ENCODE results near the gene MET. TPM values are rescaled to one million over a fixed set of nuclear protein-coding genes. Genes with fewer than 3 reads are reported as not detected.

MET gene
- total RNA-seq, 2 donors from 2014 or later: 0.18 TPM; not detected in 1

DNA sequence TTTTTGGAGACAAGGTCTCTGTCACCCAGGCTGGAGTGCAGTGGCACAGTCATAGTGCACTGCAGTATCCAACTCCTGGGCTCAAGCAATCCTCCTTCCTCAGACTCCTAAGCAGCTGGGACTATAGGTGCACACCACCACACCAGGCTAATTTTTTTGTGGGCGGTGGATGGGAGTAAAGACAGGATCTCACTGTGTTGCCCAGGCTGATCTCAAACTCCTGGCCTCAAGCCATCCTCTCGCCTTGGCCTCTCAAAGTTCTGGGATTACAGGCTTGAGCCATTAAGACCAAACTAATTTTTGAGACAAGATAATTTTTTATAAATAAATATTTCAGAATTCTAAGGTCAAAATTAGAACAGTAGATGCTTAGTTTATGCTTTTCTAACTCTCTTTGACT, 109.6 kb downstream of the MET start:
- DNase-seq (no peak), ATAC-seq (no peak)
- Mint-ChIP-seq H3K36me3 (ENCODE audit: low read depth) (no peaks in the 10 kb centered on the region), H3K27me3 (peaks cover 24% of the 10 kb centered on the region), H3K4me1 (no peaks in the 10 kb centered on the region), H3K27ac (no peak overlapping the region), H3K4me3 (no peak overlapping the region)
- H3K9me3 ChIP-seq (ENCODE audit: control insufficient read depth, low read length, poor library complexity, severe bottlenecking): no peaks in the 10 kb centered on the region

DNA sequence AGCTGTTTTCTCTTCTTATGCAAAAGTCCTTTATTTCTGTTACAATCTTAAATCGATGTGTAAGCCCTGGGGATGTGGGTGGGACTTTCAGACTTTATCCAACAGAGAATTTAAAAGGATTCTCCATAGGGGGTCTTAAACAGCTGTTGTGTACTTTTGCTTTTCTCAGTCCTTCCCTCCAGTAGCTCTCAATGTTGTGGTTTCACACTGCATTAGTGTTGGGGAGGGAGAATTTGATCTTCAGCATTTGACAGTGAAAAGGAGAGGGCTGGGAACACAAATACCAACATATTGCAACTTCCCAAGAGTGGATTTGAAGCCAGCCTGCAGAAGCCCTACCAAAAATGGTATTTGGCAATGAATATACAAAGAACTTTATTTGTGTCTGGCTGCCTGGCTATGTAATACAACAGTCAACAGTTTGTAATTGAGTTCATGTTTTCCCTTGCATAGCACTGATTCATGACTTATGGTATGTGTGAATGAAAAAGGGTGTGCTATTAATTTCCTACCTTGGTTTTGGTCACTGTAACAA, 110.2 kb downstream of the MET start:
- Mint-ChIP-seq H3K4me3 (no peak overlapping the region), H3K4me1 (no peaks in the 10 kb centered on the region), H3K36me3 (ENCODE audit: low read depth) (no peaks in the 10 kb centered on the region), H3K27me3 (peaks cover 24% of the 10 kb centered on the region), H3K27ac (no peak overlapping the region)
- DNase-seq (no peak), ATAC-seq (no peak)
- H3K9me3 ChIP-seq (ENCODE audit: control insufficient read depth, low read length, poor library complexity, severe bottlenecking): no peaks in the 10 kb centered on the region

DNA sequence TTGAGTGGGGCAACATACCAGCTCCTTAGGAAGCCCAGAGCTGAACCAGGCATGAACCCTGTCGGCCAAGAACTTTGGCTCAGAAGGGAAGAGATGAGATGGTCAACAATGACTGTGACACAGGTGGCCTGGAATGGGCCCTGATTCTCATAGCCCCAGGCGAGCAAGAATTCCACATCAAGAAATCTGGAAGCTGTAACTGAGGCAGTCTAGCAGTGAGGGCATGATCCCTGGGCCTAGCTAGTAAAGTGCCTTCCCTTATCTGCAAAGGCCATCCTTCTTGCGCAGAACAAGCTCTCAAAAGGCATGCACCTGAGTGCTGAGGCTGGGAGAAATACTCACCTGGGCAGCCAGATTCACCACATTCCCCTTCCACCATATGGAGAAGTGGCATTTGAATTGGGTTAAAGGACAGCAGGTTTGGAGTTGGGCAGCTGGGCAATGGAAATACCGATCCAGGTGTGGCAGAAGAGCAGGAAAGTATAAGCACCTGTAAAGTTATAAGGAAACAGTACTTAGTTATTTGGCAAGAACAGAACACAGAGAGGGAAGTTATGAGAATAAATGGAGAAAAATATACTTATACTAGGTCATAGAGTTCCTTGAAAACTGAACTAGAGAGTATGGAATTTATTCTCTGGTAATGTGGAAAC, 111.8 kb downstream of the MET start:
- H3K27me3 Mint-ChIP-seq: peaks cover 21% of the 10 kb centered on the region
- DNase-seq: no peak

DNA sequence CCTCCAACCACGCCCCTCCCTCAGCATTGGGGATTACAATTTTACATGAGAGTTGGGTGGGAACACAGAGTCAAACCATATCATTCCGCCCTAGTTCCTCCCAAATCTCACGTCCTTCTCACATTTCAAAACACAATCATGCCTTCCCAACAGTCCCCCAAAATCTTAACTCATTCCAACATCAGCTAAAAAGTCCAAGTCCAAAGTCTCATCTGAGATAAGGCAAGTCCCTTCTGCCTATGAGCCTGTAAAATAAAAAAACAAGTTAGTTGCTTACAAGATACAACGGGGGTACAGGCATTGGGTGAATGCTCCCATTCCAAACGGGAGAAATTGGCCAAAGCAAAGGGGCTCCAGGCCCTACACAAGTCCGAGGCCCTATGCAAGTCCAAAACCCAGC, 112.7 kb downstream of the MET start:
- peaks cover 13% of the 10 kb centered on the region for H3K27me3 Mint-ChIP-seq
- H3K9me3 ChIP-seq (ENCODE audit: control insufficient read depth, low read length, poor library complexity, severe bottlenecking): no peaks in the 10 kb centered on the region
- H3K36me3 Mint-ChIP-seq (ENCODE audit: low read depth): no peaks in the 10 kb centered on the region
- ATAC-seq: no peak
- H3K27ac Mint-ChIP-seq: no peak overlapping the region
- no peak overlapping the region for H3K4me3 Mint-ChIP-seq
- H3K4me1 Mint-ChIP-seq: no peaks in the 10 kb centered on the region
- no peak for DNase-seq

More for the DNA sequence above, 111.8 kb downstream of the MET start:
- Mint-ChIP-seq H3K36me3 (ENCODE audit: low read depth) (no peaks in the 10 kb centered on the region), H3K4me3 (no peak overlapping the region), H3K4me1 (no peaks in the 10 kb centered on the region), H3K27ac (no peak overlapping the region)
- no peaks in the 10 kb centered on the region for H3K9me3 ChIP-seq (ENCODE audit: control insufficient read depth, low read length, poor library complexity, severe bottlenecking)
- no peak for ATAC-seq

DNA sequence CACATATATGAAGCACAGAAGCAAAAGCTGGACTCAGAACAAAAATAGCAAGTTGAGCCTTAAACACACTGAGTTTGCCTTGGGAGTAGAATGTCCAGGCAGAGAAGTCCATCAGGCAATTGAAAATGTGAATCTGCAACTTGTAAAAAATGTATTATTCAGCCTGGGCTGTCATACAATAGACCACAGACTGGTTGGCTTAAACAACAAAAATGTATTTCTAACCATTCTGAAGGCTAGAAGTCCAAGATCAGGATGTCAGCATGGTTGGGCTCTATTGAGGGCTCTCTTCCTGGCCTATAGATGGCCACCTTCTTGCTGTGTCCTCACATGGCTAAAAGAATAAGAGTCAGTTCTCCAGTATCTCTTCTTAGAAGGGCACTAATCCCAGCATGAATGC, 113.8 kb downstream of the MET start:
- H3K4me3 Mint-ChIP-seq: no peak overlapping the region
- H3K4me1 Mint-ChIP-seq: no peaks in the 10 kb centered on the region
- H3K27ac Mint-ChIP-seq: no peak overlapping the region
- DNase-seq (no peak), ATAC-seq (no peak)
- H3K27me3 Mint-ChIP-seq: peaks cover 11% of the 10 kb centered on the region
- H3K36me3 Mint-ChIP-seq (ENCODE audit: low read depth): no peaks in the 10 kb centered on the region
- no peaks in the 10 kb centered on the region for H3K9me3 ChIP-seq (ENCODE audit: control insufficient read depth, low read length, poor library complexity, severe bottlenecking)

DNA sequence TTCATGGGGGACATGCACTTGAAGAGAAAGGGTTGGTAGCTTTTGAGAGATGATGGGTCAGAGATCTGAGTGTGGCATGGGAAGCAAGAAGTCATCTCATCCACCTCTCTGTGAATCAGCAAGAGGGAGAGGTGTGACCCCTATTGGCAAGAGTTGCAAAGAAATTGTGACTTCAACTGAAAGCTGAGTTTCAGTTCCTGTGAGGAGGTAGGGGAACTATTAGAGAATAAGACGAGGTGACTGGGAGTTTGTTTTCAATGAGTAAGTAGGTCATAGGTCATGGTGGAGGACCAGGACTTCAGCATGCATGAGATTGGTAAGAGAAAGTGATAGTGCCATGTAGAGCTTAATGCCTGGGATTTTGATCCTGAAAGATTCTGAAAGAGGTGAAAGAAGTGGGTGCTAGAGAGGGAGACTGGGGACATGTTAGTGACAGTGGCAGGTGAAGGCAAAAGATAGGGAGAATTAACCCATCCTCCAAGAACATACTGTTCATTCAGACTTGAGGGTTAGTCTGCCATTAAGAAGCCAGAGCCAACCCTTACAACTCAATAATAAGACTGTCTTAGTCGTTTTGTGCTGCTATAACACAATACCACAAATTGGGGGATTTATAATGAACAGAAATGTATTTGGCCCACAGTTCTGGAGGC, 114.9 kb downstream of the MET start:
- no peaks in the 10 kb centered on the region for H3K36me3 Mint-ChIP-seq (ENCODE audit: low read depth)
- DNase-seq: no peak
- peaks cover 4% of the 10 kb centered on the region for H3K27me3 Mint-ChIP-seq
- no peak overlapping the region for H3K27ac Mint-ChIP-seq
- peak; percentile 57 for ATAC-seq
- H3K4me1 Mint-ChIP-seq: no peaks in the 10 kb centered on the region
- H3K4me3 Mint-ChIP-seq: no peak overlapping the region
- H3K9me3 ChIP-seq (ENCODE audit: control insufficient read depth, low read length, poor library complexity, severe bottlenecking): no peaks in the 10 kb centered on the region

DNA sequence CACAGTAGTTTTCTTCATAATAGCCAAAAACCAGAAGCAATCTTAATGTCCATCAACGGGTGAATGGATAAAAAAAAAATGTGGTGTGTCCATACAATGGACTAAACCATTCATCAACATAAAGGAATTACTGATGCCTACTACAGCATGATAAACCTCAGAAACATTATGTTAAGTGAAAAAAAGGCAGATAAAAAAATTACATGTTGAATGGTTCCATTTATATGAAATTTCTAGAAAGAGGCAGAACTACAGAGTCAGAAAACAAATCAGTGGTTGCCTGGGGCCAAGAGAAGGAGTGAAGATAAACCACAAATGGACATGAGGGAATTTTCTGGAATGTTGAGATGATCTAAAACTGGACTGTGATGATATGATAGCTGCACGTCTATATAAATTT, 115.9 kb downstream of the MET start:
- no peak for ATAC-seq
- Mint-ChIP-seq H3K36me3 (ENCODE audit: low read depth) (no peaks in the 10 kb centered on the region), H3K27ac (no peak overlapping the region), H3K27me3 (no peaks in the 10 kb centered on the region), H3K4me3 (no peak overlapping the region), H3K4me1 (no peaks in the 10 kb centered on the region)
- DNase-seq: no peak
- no peaks in the 10 kb centered on the region for H3K9me3 ChIP-seq (ENCODE audit: control insufficient read depth, low read length, poor library complexity, severe bottlenecking)

DNA sequence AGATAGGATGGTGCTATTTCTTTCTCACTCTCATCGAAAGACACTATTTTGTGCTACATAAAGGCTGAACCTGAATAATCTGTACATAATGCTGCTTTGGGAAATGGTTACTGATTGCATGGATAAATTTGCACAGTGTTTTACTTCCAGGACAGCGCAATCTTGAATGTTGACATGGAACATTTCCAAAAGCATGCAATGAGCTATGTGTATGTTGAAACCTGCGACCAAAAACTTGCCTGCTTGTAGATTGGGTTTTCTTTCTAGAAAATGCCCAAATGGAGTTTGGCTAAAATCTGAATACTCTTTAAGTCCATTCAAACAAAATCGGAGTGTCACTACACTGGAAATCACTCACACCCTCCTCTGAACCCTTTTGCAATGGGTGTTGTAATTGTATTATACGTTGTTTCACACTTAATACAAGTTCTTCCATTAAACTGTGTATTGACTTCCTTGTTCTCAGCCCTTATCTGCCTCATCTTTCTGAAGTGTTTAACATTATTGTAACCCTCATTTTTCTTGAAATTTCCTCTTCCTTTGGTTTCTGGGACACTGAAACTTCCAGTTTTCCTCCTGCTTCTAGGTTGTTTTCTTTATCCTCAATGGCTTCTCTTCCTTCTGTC, 116.7 kb downstream of the MET start:
- no peak overlapping the region for H3K4me3 Mint-ChIP-seq
- no peaks in the 10 kb centered on the region for H3K9me3 ChIP-seq (ENCODE audit: control insufficient read depth, low read length, poor library complexity, severe bottlenecking)
- H3K27me3 Mint-ChIP-seq: no peaks in the 10 kb centered on the region
- ATAC-seq (no peak), DNase-seq (no peak)
- H3K36me3 Mint-ChIP-seq (ENCODE audit: low read depth): no peaks in the 10 kb centered on the region
- H3K27ac Mint-ChIP-seq: no peak overlapping the region
- H3K4me1 Mint-ChIP-seq: no peaks in the 10 kb centered on the region

DNA sequence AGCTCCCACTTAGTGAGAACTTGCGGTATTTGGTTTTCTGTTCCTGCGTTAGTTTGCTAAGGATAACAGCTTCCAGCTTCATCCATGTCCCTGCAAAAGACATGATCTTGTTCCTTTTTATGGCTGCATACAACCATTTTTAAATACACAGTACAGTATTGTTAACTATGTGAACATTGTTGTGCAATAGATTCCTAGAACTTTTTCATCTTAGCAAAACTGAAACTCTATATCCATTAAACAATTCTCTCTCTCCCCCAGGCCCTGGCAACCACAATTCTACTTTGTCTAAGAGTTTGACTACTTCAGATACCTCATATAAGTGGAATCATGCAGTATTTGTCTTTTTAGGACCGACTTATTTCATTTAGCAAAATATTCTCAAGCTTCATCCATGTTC, 118.0 kb downstream of the MET start:
- peaks cover 5% of the 10 kb centered on the region for H3K27me3 Mint-ChIP-seq

DNA sequence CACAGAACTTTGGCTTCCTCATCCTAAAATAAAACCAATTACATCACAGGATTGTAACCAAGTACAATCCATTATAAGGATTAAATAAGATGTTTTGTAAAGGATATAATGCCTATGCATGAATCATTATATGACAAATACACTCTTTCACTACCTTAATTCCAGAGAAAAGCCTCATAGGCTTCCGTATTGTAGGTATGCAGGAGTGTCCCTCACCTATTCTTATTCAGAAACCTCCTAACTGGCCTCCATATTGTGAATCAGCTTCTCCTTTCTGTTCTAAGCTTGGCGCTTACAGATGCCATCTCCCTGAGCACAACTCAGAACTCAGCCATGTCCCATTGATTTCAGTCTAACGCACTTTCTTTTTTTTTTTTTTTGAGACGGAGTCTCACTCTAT, 120.8 kb downstream of the MET start:
- DNase-seq: no peak
- H3K27me3 Mint-ChIP-seq: peaks cover 10% of the 10 kb centered on the region
- H3K9me3 ChIP-seq (ENCODE audit: control insufficient read depth, low read length, poor library complexity, severe bottlenecking): no peaks in the 10 kb centered on the region
- H3K36me3 Mint-ChIP-seq (ENCODE audit: low read depth): no peaks in the 10 kb centered on the region
- no peaks in the 10 kb centered on the region for H3K4me1 Mint-ChIP-seq
- H3K27ac Mint-ChIP-seq: no peak overlapping the region
- no peak for ATAC-seq
- no peak overlapping the region for H3K4me3 Mint-ChIP-seq

More for the DNA sequence above, 118.0 kb downstream of the MET start:
- no peaks in the 10 kb centered on the region for H3K4me1 Mint-ChIP-seq
- H3K36me3 Mint-ChIP-seq (ENCODE audit: low read depth): no peaks in the 10 kb centered on the region
- ATAC-seq (no peak), DNase-seq (no peak)
- no peak overlapping the region for H3K4me3 Mint-ChIP-seq
- no peaks in the 10 kb centered on the region for H3K9me3 ChIP-seq (ENCODE audit: control insufficient read depth, low read length, poor library complexity, severe bottlenecking)
- no peak overlapping the region for H3K27ac Mint-ChIP-seq

DNA sequence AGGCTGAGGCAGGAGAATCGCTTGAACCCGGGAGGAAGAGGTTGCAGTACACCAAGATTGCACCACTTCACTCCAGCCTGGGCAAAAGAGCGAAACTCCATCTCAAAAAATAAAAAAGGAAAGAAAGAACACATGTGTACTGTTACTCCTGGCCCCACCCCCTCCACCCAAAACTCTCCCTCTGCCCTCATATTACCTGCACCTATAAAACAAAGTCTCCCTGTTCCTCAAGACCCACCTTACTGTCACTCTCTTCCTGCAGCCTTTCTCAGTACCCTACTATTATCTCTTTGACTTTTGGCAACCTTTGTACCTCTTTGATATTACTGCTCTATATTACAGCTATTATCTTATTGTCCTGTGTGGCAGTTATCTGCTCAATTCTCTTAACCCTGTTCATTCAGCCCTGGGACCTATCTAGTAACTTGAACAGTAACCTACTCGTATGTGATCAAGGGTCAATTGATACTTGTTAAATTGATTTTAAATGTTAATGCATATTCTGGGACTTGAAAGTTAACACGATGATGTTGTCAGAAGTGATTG, 121.9 kb downstream of the MET start:
- H3K4me1 Mint-ChIP-seq: no peaks in the 10 kb centered on the region
- DNase-seq (no peak), ATAC-seq (no peak)
- peaks cover 20% of the 10 kb centered on the region for H3K27me3 Mint-ChIP-seq
- H3K4me3 Mint-ChIP-seq: no peak overlapping the region
- no peaks in the 10 kb centered on the region for H3K9me3 ChIP-seq (ENCODE audit: control insufficient read depth, low read length, poor library complexity, severe bottlenecking)
- H3K36me3 Mint-ChIP-seq (ENCODE audit: low read depth): no peaks in the 10 kb centered on the region
- no peak overlapping the region for H3K27ac Mint-ChIP-seq

DNA sequence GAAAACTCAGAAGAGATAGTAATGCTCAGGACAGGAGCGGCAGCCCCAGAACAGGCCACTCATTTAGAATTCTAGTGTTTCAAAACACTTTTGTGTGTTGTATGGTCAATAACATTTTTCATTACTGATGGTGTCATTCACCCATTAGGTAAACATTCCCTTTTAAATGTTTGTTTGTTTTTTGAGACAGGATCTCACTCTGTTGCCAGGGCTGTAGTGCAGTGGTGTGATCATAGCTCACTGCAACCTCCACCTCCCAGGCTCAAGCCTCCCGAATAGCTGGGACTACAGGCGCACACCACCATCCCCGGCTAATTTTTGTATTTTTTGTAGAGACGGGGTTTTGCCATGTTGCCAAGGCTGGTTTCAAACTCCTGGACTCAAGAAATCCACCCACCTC, 124.5 kb downstream of the MET start:
- Mint-ChIP-seq H3K27ac (no peak overlapping the region), H3K4me1 (no peaks in the 10 kb centered on the region), H3K27me3 (peaks cover 34% of the 10 kb centered on the region), H3K4me3 (no peak overlapping the region), H3K36me3 (ENCODE audit: low read depth) (no peaks in the 10 kb centered on the region)
- no peaks in the 10 kb centered on the region for H3K9me3 ChIP-seq (ENCODE audit: control insufficient read depth, low read length, poor library complexity, severe bottlenecking)
- ATAC-seq (no peak), DNase-seq (no peak)

DNA sequence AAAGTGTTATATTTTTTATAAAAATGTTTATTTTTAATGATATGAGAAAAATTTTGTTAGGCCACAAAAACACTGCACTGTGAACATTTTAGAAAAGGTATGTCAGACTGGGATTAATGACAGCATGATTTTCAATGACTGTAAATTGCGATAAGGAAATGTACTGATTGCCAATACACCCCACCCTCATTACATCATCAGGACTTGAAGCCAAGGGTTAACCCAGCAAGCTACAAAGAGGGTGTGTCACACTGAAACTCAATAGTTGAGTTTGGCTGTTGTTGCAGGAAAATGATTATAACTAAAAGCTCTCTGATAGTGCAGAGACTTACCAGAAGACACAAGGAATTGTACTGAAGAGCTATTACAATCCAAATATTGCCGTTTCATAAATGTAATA, 125.6 kb downstream of the MET start:
- H3K4me3 Mint-ChIP-seq: no peak overlapping the region
- no peak for ATAC-seq
- DNase-seq: no peak
- H3K36me3 Mint-ChIP-seq (ENCODE audit: low read depth): no peaks in the 10 kb centered on the region
- no peaks in the 10 kb centered on the region for H3K9me3 ChIP-seq (ENCODE audit: control insufficient read depth, low read length, poor library complexity, severe bottlenecking)
- H3K27me3 Mint-ChIP-seq: peaks cover 35% of the 10 kb centered on the region
- peaks cover under 1% of the 10 kb centered on the region for H3K4me1 Mint-ChIP-seq
- no peak overlapping the region for H3K27ac Mint-ChIP-seq

Data from T-helper 17 cell (primary cell).